GM19467 (cell line): ENCODE data around the gene PIGC.

Source experiments
- ATAC-seq: cut with Tn5 transposase; IDR thresholded peaks from one replicate; pipeline ENCODE4 v1.9.1; 2021; ENCODE audit warnings: mild to moderate bottlenecking, moderate library complexity; ENCODE audit not compliant: unreplicated experiment

The PIGC gene

DNA sequence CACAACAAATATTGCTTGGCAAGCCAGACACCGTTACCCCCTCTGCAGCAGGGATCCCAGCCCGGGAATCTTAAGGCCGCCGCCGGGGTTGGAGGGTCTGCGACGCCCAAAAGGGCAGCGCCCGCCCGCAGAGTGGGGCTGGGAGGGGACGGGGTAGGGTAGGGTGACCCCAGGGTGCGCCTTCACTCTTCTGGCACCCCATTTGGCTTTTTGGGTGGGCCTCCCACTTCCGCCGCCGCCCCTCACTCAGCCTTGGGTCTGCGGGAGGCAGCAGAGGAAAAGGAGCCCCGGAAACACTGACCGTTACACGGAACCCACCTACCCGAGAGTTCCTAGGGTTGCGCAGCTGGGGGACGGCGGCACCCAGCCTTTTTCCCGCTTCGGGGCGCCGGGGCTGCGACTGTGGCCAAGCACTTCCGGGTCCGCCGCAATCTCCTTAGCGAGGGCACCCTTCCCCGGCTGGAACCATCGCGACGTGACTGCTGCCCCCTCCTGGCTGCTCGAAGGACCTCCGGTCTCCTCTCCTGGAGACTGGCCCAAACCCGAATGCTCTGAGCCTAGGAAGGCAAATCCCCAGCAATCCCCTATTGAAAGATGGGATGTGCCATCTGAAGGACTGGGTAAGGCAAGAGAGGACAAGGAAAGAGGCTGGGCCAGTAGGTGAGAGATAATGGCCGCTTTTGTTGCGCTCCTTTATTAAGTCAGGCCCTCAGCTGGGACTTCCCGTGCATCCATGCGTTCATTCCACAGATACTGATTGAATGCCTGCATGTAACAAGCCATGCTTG, at the start of gene PIGC:
Gene PIGC, minus strand, starts transcription at position 404 of the 788 bp plus-strand sequence. CDS start 1,447 bp downstream, outside the sequence.
- peak; percentile 100 for ATAC-seq

DNA sequence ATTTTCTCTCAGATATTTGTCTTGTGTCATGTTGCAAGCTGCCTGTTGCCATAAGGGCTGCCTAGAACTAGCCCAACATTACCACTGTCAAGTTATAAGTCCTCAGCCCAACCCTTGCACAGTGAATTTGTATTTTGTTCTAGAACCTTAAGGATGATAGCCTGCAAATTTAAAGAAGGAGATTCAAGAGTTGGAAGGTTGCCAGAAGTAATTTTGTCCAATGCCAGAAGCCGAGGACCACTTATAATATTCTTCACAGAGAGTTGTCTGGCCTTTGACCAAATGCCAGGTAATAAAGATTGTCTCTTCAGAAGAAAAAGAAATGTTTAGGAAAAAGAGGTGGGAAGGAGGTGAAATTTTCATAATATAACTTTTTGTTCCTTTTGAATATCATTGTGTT, 48.6 kb upstream of the PIGC start:
- no peak for ATAC-seq

DNA sequence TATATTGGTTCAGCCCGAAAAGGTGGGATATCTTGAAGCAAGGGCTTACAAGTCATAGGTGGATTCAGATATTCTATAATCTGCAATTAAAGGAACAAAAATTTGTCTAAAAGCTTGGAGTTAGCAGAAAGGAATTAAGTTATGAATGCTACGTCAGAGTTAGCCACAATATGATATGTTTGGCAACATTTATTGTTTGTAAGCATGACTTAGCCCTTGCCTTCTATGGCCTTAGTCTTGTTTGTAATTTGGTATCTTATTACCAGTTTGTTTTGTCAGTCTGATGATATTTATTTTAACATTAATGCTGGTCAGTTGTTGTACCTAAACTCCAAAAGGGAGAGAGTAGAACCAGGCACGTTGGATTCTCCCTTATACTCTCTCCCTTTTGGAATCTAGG, 46.0 kb upstream of the PIGC start:
- no peak for ATAC-seq

DNA sequence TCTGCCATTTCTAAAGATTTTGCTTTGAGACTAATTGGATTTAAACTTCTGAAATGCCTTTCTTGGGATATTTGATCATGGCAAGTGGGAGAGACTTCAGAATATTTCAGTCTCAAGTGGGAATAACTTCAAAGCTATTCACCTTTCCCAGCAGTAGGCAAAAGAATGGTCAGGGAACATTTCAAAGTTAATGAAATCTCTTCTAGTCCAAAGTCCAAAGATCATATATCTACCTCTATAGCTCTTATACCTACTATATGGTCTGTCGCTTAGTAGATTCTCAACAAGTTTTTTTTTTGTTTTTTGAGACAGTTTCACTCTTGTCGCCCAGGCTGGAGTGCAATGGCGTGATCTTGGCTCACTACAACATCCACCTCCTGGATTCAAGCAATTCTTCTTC, 44.5 kb upstream of the PIGC start:
- ATAC-seq, result no peak

DNA sequence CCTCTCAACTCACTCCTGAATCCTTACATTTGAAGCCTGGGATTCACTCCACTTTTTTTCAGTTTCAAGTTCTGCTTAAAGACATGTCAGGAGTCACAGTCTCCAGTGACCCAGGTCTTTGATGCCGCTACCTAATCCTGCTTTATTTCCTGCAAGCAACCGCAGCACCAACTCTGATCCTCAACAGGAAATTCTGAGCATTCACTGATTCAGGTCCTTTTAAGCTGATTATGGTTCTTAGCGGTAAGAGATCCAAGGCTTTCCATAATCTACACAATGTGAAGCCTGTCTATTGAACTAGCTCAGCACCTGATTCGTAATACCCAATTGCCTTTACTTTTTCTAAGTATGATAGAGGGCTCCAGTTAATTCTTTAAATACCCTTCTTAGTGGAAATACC, 43.7 kb upstream of the PIGC start:
- ATAC-seq, result no peak

DNA sequence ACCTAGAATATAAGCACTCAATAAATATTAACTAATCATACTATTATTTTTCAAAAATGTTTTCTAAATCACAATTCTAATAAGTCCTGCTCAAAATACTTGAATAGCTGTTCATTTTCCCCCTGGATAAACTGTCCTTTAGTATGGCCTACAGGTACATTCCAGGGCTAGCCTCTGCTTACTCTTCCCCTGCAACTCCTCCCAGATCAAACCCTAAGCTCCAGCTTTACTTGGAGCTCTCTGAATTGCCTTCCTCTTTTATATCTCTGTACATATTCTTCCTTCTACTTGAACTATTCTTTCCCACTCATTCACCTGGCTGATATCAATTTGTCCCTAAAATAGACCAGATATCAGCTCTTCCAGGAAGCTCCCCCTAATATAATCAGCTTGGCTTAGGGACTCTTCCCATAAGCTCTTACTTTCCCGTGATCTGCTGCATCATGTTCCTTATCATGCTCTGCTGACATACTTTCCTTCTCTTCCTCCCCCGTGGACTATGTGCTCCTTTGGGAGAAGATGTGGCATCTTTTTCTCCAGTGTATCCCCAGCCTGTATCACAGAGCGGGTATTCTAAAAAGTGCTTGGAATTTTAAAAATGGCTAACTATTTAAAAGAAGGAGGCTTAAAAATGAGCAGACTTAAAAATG, 43.1 kb upstream of the PIGC start:
- ATAC-seq, result no peak

DNA sequence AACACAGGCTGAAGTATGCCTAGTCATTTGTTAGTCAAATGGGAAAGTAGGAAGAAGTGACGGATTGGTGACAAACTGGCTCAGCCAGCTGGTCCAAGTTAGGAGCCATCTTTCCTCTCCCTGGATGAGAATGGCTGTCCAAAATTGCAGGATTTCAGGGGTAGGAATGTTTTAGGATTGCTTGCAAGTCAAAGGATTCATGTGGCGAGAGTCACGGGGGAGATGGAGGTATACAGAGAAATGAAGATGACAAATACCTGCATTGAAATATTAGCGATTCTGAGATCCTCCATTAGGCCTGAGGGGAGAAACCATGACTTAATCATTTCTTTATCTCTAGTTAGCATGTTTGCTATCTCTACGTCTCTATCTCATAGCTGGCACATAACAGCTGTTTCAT, 41.8 kb upstream of the PIGC start:
- ATAC-seq, result no peak

DNA sequence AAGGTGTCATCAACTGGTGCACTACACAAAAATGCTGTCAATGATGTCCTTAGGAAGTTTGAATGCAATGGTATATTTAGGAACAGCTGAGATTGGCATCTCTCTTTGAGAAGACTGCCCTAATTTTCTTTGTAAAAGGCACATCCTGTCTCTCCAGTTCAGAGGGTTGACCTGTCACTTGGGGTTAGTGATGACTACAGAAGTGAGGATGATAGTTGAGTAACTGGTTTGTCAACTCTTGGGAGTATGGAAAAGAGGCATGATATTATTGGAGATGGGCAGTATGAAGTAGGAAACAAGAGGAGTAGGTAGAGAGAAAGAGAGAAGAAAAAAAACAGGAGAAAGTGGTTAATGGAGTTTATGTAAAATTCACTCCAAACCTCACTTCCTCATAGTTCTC, 40.4 kb upstream of the PIGC start:
- ATAC-seq, result no peak

DNA sequence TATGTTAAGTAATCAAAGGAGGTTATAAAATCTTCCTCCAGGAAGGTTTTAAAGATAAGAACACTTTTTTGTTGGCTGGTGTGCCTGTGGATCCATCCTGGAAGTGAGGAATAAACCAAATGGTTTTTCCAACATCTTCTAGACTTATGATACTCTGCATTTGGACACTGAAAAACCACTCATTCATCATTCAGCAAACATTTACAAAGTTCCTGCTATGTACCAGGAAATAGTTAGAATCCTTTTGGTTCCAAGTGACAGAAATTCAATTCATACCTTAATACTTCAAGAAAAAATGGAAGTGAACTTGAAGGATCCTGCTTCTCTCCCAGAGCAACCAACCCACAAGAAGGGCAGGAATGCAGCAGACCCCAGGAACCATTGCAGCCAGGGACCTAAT, 39.6 kb upstream of the PIGC start:
- ATAC-seq, result no peak

DNA sequence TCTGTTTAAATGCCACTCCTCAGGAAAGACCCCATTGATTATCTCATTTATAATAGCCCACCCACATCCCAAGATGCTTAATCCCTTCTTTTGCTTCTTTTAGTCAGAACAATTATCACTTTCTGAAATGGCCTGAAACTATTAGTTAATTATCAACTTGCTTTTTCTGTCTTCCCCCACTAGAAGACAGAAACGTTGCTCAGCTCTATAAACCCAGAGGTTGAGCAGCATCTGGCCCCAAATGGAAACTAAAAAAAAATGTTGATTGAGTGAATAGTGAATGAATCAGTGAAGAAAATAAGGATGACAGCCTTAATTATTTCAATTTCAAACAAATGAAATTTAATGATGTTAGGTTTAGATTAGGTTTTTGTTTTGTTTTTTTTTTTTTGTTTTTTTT, 38.2 kb upstream of the PIGC start:
- ATAC-seq, result no peak

DNA sequence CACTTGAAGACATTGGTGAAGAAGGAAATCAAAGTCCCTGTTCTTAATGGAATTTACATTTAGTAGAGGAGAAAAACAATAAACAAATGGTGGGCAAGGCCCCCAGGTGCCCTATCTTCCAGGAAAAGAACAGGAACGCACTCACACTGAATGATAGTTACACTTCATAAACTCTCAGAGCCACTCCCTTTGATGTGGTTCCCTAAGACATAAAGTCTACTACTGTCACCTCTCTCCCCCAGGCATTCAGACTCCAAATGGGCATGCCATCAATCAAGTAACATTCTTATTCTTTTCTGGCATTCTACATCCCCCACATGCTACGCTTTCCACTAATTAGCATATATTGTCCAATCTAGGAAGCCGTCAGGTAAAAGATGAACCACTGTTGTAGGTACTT, 36.6 kb upstream of the PIGC start:
- no peak for ATAC-seq

DNA sequence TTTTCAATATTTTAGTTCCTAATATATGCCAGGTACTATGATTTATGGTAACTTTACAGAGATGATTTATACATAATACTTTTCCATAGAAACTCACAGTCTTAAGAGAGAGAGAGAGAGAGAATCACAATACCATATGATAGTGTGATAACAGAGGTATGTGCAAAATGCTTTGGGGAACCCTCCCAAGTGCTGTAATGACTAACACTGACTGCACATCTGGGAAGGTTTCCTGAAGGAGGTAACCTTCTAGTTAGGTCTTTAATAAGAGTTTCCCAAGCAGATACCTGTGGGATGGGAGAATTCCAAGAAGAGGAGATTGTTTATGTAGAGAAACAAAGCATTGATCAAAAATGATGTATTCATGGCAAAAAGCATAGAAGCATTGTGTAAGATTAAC, 34.6 kb upstream of the PIGC start:
- no peak for ATAC-seq

DNA sequence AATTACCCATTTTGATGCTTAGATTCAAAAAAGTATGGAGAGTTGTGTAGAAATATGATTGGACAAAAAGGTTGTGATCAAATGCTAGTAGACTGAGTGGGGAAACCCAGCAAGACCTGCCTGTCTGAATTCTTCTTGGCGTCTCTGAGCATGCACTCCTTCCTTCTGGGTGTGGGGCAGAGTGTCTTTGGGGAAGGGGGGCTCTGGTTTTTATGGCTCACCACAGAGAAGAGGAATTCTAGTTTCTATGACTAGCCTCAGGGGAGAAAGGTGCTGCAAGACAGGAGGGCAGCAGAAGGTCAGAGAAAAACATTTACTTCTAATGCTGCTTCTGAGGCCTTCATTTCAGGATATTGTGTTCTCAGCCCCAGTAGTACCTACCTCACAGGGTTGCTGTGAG, 33.9 kb upstream of the PIGC start:
- ATAC-seq, result no peak

DNA sequence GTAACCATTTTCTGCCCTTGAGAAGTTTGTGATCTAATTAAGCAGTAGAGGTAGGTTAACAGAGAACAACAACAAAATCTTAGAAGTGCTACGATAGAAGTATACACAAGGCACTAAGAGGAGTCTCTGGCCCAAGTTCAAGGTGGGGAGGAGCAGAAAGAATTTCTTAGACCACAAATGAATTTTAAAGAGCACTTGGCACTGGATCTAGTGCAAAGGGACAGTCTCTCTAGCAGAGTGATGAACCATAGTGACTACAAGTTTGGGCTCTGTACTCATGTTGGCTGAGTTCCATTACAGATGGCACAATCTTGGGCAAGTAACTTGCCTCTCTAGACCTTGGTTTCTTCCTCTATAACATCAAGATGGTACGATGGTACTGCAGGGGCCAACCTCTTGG, 33.3 kb upstream of the PIGC start:
- ATAC-seq, result no peak

DNA sequence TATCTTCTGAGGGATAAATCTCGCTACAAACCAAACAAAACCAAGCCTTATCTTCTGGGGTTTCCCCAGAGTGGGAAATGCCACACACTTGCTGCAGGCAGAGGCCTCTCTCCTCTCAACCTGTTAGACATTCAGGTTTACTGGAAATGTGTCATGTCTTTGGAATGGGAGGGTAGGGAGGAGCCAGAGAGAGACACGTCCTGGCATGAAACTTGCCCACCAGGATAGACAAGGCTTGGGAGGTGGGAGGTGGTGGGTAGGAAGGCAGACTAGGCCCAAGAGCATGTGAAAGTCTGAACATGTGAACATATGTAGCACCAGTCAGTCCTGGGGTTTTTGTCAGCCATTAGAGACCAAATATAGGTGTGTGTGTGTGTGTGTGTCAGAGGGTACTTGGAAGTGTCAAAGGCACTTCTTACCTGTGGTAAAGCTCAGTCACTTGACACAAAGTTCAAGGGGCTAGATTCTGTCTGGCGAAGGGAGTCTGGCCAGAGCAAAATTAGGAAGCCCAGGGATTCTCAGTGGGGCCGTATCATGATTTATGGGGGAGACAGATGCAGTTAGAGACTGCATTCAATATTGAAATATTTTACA, 32.4 kb upstream of the PIGC start:
- ATAC-seq, result no peak

DNA sequence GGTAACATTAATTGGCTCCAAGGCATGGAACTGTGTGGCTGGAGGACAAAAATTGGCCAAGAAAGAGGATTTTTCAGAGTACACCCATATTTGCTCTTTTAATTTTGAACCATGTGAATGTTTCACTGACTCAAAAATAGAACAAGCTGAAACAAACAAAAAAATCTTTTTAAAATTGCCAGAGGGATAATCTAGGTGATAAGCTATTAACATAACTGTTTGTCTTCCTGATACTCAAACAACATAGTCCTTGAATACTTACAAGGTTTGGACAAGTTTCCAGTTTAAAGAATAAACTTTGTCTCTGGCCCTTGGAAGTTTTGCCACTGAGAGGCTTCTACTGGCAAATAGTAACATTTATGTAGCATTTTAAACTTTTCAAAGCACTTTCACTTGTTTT, 30.0 kb upstream of the PIGC start:
- no peak for ATAC-seq

DNA sequence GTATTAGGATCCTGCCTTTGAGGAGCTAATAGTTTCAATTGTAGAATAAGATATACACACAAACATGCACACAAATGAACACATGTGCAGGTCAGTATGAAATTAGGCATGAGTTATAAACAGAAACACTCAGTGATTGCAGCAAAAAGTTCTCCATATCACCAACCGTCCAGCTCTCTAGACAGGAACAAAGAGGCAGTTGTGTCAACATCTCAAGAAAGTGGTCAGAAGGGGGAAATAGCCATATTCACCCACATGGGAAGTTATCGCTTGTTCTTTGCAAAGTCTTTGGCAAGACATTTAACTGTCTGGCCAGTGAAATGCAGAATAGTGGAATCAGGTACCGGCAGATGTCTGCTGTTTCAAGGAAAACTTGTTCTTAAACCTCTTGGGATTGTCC, 29.4 kb upstream of the PIGC start:
- no peak for ATAC-seq

DNA sequence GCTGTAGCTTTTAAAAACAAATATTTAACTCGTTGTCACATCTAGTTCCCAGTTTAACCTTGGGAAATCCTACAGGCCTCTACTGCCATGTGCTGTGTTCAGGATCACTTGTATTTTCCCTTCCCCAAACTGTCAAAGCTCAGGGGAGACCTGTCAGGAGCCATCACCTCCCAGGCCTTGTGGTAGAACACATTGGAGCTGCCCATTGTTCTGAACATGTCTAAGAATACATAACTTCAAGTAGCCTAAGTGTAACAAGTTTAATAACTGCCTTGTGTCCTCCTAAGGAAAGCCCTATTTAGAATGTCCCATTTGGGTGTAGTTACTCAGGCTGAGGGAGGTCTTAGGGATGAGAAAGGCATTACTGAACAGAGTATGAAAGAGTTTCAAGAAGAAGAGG, 28.6 kb upstream of the PIGC start:
- no peak for ATAC-seq

DNA sequence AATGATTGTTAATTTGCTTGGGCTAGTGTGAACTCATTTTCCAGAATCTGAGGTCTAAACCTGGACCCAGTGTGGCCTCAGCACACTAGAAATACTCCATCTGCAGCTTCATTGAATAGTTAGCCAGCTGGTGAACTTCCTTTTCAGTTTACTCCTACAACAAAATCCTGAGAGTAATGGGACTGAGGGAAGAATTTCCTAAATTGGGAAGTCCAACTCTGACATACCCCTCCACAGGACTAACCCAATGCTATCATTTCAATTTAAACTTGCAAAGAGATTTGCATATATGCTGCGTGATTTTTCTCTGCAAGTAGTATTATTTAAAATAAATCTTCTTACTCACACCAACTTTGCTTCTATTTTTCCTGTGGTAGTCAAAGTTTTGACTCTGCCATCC, 27.8 kb upstream of the PIGC start:
- no peak for ATAC-seq

DNA sequence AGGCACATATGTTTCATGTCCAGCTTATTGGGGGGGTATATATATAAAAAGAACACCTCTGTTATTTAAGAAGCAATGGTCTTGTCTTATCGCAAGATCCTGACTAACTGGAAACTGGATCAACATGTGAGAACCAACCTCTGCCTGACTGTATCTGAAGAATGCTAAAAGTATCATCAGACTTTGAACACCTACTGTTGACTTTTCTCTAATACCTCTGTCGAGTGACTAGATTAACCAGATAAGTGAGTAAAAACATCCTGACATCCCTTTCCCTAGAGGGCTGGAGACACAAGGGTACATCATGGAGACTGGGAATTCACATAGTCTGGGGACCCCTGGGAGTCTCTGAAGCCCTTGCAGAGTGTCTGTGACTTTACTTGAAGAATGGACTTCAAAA, 26.3 kb upstream of the PIGC start:
- ATAC-seq, result no peak

DNA sequence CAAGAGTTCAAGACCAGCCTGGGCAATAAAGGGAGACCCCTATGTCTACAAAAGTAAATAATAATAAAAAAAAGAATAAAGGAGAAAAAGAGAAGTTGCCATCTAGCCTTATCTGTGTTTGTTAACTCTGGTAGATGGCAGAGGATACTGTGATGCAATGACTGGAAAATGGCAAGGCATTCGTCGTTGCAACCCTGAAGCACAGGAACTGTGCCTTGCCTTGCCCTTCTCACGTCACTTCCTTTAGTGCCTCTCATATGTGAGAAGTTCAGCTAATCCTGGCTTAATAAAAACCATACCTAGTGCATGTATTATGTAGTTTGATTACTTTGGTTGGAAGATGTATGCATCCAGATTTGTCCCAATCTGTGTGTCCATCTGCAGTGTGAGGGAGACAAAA, 25.8 kb upstream of the PIGC start:
- ATAC-seq, result no peak

DNA sequence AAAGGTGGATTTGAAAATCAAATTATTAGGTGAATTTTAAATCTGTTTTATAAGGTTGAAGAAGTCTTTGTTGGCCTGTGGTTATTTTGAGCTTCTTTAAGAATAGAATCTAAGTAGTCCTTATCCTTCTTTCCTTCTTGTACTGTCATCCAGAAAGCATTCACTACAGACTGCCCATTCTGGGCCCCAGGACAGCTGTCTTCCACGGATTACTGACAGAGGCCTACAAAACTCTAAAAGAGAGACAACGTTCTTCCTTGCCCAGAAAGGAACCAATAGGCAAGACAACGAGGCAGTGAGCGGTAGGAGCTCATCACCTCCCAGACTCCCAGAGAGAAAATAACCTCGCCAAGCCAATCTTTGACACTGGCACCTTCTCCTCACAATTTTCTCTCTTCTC, 24.4 kb upstream of the PIGC start:
- no peak for ATAC-seq
